HepG2 (cell line): Measurements from ENCODE around the gene TRAK1.

Source experiments
- FOXP1 ChIP-seq, 2 experiments: fragments of 450-650 bp in 1 of 2; IDR thresholded peaks; 2 replicates each; pipeline ENCODE4 v1.6.1; 2017 to 2018; ENCODE audit warnings: antibody characterized with exemption in 1 of 2
- HOXA9 ChIP-seq: sonication (generic); formaldehyde crosslinking; IDR thresholded peaks from 2 replicates; pipeline ENCODE4 v1.8.1; 2022; ENCODE audit warnings: missing genetic modification reagents, mild to moderate bottlenecking, moderate library complexity, borderline replicate concordance
- MAFK ChIP-seq, 2 experiments: IDR thresholded peaks in 1 of 2; conservative IDR thresholded peaks in 1 of 2; 2 replicates each; pipeline ENCODE4 v1.6.1; 2011; ENCODE audit warnings: improper control_type of control experiment in 2 of 2, low read length in 2 of 2
- NR2C2 ChIP-seq: sonication (generic); formaldehyde crosslinking; IDR thresholded peaks from 2 replicates; pipeline ENCODE4 v1.4.0; 2020; ENCODE audit warnings: missing genetic modification reagents, mild to moderate bottlenecking, moderate library complexity, borderline replicate concordance
- POLR2A ChIP-seq, 2 experiments: IDR thresholded peaks; 2 replicates each; pipeline ENCODE4 v1.6.1; 2011; ENCODE audit warnings: low read depth in 2 of 2, low read length in 2 of 2, mild to moderate bottlenecking in 1 of 2, moderate library complexity in 1 of 2; ENCODE audit not compliant: insufficient read depth in 1 of 2
- RBAK ChIP-seq: sonication (generic); formaldehyde crosslinking; IDR thresholded peaks from 2 replicates; pipeline ENCODE4 v1.5.1; 2020; ENCODE audit warnings: mild to moderate bottlenecking, missing genetic modification reagents
- SMC3 ChIP-seq: IDR thresholded peaks from 2 replicates; pipeline ENCODE4 v1.6.1; 2011; ENCODE audit warnings: low read length, improper control_type of control experiment
- ZNF224 ChIP-seq: sonication (generic); formaldehyde crosslinking; IDR thresholded peaks from 2 replicates; pipeline ENCODE4 v1.5.0; 2020; ENCODE audit warnings: mild to moderate bottlenecking, missing genetic modification reagents
- ZNF431 ChIP-seq: sonication (generic); formaldehyde crosslinking; IDR thresholded peaks from 2 replicates; pipeline ENCODE4 v1.9.0; 2022; ENCODE audit warnings: missing genetic modification reagents, low read depth, mild to moderate bottlenecking, borderline replicate concordance
- TF ChIP-seq, protein P1 (sequence below): sonication (generic); formaldehyde crosslinking; IDR thresholded peaks from 2 replicates; pipeline ENCODE4 v1.4.0; 2020; ENCODE audit warnings: mild to moderate bottlenecking, missing genetic modification reagents

DNA sequence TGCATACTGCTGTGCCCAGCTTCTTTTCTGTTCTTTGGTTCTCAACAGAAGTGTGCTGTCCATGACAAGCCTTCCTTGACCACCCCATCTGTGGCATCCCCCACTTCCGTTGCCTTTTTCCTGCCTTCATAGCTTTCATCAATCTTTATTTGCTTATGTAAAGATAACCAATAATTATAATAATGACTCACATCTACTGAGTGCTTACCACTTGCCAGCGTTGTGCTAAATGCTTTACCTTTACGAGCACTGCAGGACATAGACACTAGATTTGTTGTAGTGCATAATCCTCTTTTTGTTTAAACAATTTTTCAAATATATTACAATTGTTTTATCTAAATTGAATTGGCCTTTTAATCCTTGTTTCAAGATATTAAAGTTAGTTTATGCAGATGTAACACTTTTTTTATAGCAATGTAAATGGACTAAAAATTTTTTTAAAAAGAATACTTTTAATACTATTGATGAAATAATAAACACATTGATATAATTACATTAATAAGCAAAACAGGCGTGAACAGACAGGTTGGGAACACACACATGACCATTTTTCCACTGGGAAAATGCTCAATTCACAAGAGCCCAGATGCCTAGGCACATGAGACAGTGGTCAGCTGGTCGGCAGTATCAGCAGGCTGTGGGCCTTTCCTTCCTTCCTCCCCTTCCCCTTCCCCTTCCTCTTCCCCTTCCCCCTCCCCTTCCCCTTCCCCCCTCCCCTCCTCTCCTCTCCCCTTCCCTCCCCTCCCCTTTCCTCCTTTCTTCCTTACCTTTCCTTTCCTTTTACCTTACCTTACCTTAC, 42.5 kb downstream of the TRAK1 start:
- TF ChIP-seq SMC3 (no peak), POLR2A (IDR thresholded peaks at IDR 0.05; ENCODE audit: insufficient read depth in 1 of 2, low read depth in 2 of 2, low read length in 2 of 2) (no peak), MAFK (conservative IDR thresholded peaks at IDR 0.05 in 1 of 2, IDR thresholded peaks at IDR 0.05 in 1 of 2; ENCODE audit: low read length in 2 of 2) (no peak), ZNF224 (CRISPR knock-in tag) (no peak), FOXP1 (IDR thresholded peaks at IDR 0.05) (no peak), FOXP1 (CRISPR knock-in tag; IDR thresholded peaks at IDR 0.05) (no peak), NR2C2 (no peak), ZNF431 (CRISPR knock-in tag) (no peak), HOXA9 (CRISPR knock-in tag) (no peak), RBAK (CRISPR knock-in tag) (no peak)
- TF ChIP-seq, protein P1, sequence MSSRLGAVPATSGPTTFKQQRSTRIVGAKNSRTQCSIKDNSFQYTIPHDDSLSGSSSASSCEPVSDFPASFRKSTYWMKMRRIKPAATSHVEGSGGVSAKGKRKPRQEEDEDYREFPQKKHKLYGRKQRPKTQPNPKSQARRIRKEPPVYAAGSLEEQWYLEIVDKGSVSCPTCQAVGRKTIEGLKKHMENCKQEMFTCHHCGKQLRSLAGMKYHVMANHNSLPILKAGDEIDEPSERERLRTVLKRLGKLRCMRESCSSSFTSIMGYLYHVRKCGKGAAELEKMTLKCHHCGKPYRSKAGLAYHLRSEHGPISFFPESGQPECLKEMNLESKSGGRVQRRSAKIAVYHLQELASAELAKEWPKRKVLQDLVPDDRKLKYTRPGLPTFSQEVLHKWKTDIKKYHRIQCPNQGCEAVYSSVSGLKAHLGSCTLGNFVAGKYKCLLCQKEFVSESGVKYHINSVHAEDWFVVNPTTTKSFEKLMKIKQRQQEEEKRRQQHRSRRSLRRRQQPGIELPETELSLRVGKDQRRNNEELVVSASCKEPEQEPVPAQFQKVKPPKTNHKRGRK (CRISPR knock-in tag) = no peak
